H1 (cell line): ENCODE results near the gene SORCS3. TPM values are rescaled to one million over a fixed set of nuclear protein-coding genes. Genes with fewer than 3 reads are reported as not detected.

Experiments used
- NRF1 ChIP-seq: IDR thresholded peaks from 2 replicates; pipeline ENCODE4 v1.6.1; 2011; ENCODE audit warnings: mild to moderate bottlenecking, low read depth, low read length, improper control_type of control experiment
- SIN3A ChIP-seq, 2 experiments: IDR thresholded peaks in 1 of 2; conservative IDR thresholded peaks in 1 of 2; 2 replicates each; pipeline ENCODE4 v1.6.1; 2011 to 2012; ENCODE audit warnings: low read length in 2 of 2, improper control_type of control experiment in 1 of 2, low read depth in 1 of 2, mild to moderate bottlenecking in 1 of 2
- ZNF274 ChIP-seq: IDR thresholded peaks from 2 replicates; pipeline ENCODE4 v1.7.0; 2012; ENCODE audit warnings: low read length, borderline replicate concordance; ENCODE audit errors: extremely low read depth
- polyA plus RNA-seq, 7 experiments: library from polyadenylated mRNA; depleted of rRNA in 3 of 7; stranded (reverse) in 5 of 7; unstranded in 2 of 7; fragments of >200 nt in 5 of 7; fragments of 200-250 nt in 2 of 7; gene quantifications; 1 replicate in 5 of 7; 2 replicates in 1 of 7; 4 replicates in 1 of 7; pipeline versions ENCODE4 v1.2.1 to v1.2.3, GENCODE V29; 2011 to 2013; ENCODE audit warnings: missing spikeins in 2 of 7, mixed read lengths in 2 of 7
- total RNA-seq: library from RNA; stranded (reverse); fragmentation: NEBNext Ultra II Directional; extraction: Animal tissue kit (Norgen Biotek cat#: 25700); gene quantifications from 2 replicates; pipeline ENCODE4 v1.2.1, GENCODE V29; 2021
- TF ChIP-seq, protein P1 (sequence below): fragments of 300-600 bp; sonication (generic); IDR thresholded peaks from 2 replicates; pipeline ENCODE4 v1.7.1; 2012; ENCODE audit warnings: low read length, moderate library complexity, mild to moderate bottlenecking, inconsistent platforms; ENCODE audit not compliant: insufficient replicate concordance

SORCS3 gene
- total and polyA plus RNA-seq, 2 of the 8 experiments (the other 6 are each of a cell fraction or from before 2014, with no cell fraction given), result 0.26 to 0.88 TPM

DNA sequence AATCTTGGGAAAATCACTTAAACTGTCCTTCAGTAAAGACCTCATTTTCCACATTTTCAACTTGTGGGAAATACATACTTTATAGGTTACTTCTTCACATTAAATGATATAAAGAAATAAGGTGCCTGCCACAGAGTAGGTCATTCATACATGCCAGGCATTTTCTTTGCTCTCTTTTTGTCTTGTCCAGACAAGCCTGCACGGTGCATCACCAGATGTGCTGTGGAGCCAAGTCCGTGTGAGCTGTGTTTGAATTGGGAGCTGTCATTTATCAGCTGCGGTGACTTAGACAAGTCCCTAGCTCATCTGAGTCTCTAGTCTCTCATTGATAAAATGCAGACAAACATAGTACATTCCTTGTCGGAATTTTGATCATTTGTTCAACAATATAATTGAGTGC lies 432.9 kb downstream of the SORCS3 start (continued):
- TF ChIP-seq, protein P1, sequence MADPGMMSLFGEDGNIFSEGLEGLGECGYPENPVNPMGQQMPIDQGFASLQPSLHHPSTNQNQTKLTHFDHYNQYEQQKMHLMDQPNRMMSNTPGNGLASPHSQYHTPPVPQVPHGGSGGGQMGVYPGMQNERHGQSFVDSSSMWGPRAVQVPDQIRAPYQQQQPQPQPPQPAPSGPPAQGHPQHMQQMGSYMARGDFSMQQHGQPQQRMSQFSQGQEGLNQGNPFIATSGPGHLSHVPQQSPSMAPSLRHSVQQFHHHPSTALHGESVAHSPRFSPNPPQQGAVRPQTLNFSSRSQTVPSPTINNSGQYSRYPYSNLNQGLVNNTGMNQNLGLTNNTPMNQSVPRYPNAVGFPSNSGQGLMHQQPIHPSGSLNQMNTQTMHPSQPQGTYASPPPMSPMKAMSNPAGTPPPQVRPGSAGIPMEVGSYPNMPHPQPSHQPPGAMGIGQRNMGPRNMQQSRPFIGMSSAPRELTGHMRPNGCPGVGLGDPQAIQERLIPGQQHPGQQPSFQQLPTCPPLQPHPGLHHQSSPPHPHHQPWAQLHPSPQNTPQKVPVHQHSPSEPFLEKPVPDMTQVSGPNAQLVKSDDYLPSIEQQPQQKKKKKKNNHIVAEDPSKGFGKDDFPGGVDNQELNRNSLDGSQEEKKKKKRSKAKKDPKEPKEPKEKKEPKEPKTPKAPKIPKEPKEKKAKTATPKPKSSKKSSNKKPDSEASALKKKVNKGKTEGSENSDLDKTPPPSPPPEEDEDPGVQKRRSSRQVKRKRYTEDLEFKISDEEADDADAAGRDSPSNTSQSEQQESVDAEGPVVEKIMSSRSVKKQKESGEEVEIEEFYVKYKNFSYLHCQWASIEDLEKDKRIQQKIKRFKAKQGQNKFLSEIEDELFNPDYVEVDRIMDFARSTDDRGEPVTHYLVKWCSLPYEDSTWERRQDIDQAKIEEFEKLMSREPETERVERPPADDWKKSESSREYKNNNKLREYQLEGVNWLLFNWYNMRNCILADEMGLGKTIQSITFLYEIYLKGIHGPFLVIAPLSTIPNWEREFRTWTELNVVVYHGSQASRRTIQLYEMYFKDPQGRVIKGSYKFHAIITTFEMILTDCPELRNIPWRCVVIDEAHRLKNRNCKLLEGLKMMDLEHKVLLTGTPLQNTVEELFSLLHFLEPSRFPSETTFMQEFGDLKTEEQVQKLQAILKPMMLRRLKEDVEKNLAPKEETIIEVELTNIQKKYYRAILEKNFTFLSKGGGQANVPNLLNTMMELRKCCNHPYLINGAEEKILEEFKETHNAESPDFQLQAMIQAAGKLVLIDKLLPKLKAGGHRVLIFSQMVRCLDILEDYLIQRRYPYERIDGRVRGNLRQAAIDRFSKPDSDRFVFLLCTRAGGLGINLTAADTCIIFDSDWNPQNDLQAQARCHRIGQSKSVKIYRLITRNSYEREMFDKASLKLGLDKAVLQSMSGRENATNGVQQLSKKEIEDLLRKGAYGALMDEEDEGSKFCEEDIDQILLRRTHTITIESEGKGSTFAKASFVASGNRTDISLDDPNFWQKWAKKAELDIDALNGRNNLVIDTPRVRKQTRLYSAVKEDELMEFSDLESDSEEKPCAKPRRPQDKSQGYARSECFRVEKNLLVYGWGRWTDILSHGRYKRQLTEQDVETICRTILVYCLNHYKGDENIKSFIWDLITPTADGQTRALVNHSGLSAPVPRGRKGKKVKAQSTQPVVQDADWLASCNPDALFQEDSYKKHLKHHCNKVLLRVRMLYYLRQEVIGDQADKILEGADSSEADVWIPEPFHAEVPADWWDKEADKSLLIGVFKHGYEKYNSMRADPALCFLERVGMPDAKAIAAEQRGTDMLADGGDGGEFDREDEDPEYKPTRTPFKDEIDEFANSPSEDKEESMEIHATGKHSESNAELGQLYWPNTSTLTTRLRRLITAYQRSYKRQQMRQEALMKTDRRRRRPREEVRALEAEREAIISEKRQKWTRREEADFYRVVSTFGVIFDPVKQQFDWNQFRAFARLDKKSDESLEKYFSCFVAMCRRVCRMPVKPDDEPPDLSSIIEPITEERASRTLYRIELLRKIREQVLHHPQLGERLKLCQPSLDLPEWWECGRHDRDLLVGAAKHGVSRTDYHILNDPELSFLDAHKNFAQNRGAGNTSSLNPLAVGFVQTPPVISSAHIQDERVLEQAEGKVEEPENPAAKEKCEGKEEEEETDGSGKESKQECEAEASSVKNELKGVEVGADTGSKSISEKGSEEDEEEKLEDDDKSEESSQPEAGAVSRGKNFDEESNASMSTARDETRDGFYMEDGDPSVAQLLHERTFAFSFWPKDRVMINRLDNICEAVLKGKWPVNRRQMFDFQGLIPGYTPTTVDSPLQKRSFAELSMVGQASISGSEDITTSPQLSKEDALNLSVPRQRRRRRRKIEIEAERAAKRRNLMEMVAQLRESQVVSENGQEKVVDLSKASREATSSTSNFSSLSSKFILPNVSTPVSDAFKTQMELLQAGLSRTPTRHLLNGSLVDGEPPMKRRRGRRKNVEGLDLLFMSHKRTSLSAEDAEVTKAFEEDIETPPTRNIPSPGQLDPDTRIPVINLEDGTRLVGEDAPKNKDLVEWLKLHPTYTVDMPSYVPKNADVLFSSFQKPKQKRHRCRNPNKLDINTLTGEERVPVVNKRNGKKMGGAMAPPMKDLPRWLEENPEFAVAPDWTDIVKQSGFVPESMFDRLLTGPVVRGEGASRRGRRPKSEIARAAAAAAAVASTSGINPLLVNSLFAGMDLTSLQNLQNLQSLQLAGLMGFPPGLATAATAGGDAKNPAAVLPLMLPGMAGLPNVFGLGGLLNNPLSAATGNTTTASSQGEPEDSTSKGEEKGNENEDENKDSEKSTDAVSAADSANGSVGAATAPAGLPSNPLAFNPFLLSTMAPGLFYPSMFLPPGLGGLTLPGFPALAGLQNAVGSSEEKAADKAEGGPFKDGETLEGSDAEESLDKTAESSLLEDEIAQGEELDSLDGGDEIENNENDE, result no peak
- TF ChIP-seq ZNF274 (no peak), NRF1 (no peak), SIN3A (conservative IDR thresholded peaks at IDR 0.05 in 1 of 2, IDR thresholded peaks at IDR 0.05 in 1 of 2; ENCODE audit: low read depth in 1 of 2, low read length in 2 of 2) (no peak)
